GM12878 (cell line): ENCODE results near the gene KREMEN2. TPM values are rescaled to one million over a fixed set of nuclear protein-coding genes. Genes with fewer than 3 reads are reported as not detected.

ENCODE experiments used
- ATAC-seq: fragments of 200-7000 bp; cut with Tn5 transposase; 3 replicates; pipeline ENCODE4 v1.9.1; 2020; ENCODE audit warnings: mild to moderate bottlenecking, moderate library complexity
- BruUV-seq: library from RNA; stranded (reverse); fragments of 400-500 nt; replicated peaks from 2 replicates; lab custom pipeline; 2021; lab: Mats Ljungman, UMichigan
- CTCF ChIA-PET: fragments of 300-600 bp; sonication (Branson Sonifier 250); formaldehyde crosslinking; extraction: SDS; loops from one replicate; lab custom pipeline; 2021; ENCODE audit warnings: inconsistent platforms; lab: Yijun Ruan, JAX
- POLR2A ChIA-PET: fragments of 350-600 bp; formaldehyde crosslinking; extraction: SDS; loops from one replicate; lab custom pipeline; 2021; ENCODE audit warnings: inconsistent platforms; lab: Charles Lee
- RAD21 ChIA-PET: fragments of 300-600 bp; sonication (Branson Sonifier 250); formaldehyde crosslinking; loops from one replicate; lab custom pipeline; 2023; ENCODE audit warnings: antibody characterized with exemption; ENCODE audit not compliant: unreplicated experiment; lab: Charles Lee
- SMC1A ChIA-PET: fragments of 300-600 bp; sonication (Branson Sonifier 250); formaldehyde crosslinking; loops from one replicate; lab custom pipeline; 2023; ENCODE audit not compliant: unreplicated experiment, uncharacterized antibody; lab: Charles Lee
- DNase-seq: peaks from one replicate; pipeline ENCODE4 v3.0.0-alpha.2; 2011; ENCODE audit warnings: low read depth, low spot score
- FAIRE-seq: peaks from 3 replicates; lab custom pipeline; 2011; peaks lifted over from hg19 to GRCh38; lab: Jason Lieb, UNC
- H2AFZ ChIP-seq: 2 replicates; pipeline ENCODE4 v1.6.0; 2011; ENCODE audit warnings: low read depth, low read length, control low read depth; ENCODE audit not compliant: control insufficient read depth
- H3K27ac ChIP-seq: 2 replicates; pipeline ENCODE4 v1.5.1; 2011; ENCODE audit warnings: control low read depth; ENCODE audit not compliant: control insufficient read depth, insufficient read depth
- H3K27me3 ChIP-seq, 2 experiments: replicated peaks in 1 of 2; 2 replicates each; pipeline versions ENCODE4 v1.6.0 to v1.6.1; 2011; ENCODE audit warnings: low read length in 1 of 2; ENCODE audit not compliant: control insufficient read depth in 2 of 2, insufficient read depth in 2 of 2
- H3K36me3 ChIP-seq, 2 experiments: 2 replicates each; pipeline ENCODE4 v1.5.1; 2011; ENCODE audit warnings: low read length in 1 of 2; ENCODE audit not compliant: control insufficient read depth in 2 of 2, insufficient read depth in 2 of 2
- H3K4me1 ChIP-seq: 2 replicates; pipeline ENCODE4 v1.6.1; 2011; ENCODE audit warnings: mild to moderate bottlenecking, low read length, moderate library complexity, mixed read lengths; ENCODE audit not compliant: control insufficient read depth, insufficient read depth
- H3K4me2 ChIP-seq: 2 replicates; pipeline ENCODE4 v1.6.0; 2011; ENCODE audit warnings: control low read depth; ENCODE audit not compliant: control insufficient read depth, insufficient read depth
- H3K4me3 ChIP-seq: fragments of 200-600 bp; sonication (generic); 2 replicates; pipeline ENCODE4 v1.5.1; 2016
- H3K79me2 ChIP-seq: 2 replicates; pipeline ENCODE4 v1.6.0; 2011; ENCODE audit warnings: low read length; ENCODE audit not compliant: control insufficient read depth, insufficient read depth
- H3K9ac ChIP-seq: 2 replicates; pipeline ENCODE4 v1.8.0; 2011; ENCODE audit warnings: low read length, control low read depth, mixed read lengths; ENCODE audit not compliant: control insufficient read depth, insufficient read depth
- H3K9me3 ChIP-seq: replicated peaks from 3 replicates; pipeline ENCODE4 v1.5.1; 2011; ENCODE audit warnings: mild to moderate bottlenecking, low read length; ENCODE audit not compliant: control insufficient read depth, insufficient read depth
- H4K20me1 ChIP-seq: 2 replicates; pipeline ENCODE4 v1.6.0; 2011; ENCODE audit not compliant: control insufficient read depth, insufficient read depth
- BACH1 ChIP-seq: fragments of 450-650 bp; IDR thresholded peaks from 2 replicates; pipeline ENCODE4 v1.6.1; 2017; ENCODE audit warnings: mild to moderate bottlenecking, borderline replicate concordance
- CBFB ChIP-seq: IDR thresholded peaks from 2 replicates; pipeline ENCODE4 v1.6.1; 2016; ENCODE audit warnings: antibody characterized with exemption, low read depth
- ESRRA ChIP-seq: IDR thresholded peaks from 2 replicates; pipeline ENCODE4 v1.6.1; 2012; ENCODE audit warnings: mild to moderate bottlenecking, low read length, improper control_type of control experiment
- GABPA ChIP-seq: IDR thresholded peaks from 2 replicates; pipeline ENCODE4 v1.6.1; 2014; ENCODE audit warnings: antibody characterized with exemption, low read depth, mild to moderate bottlenecking, inconsistent platforms
- HDGF ChIP-seq: fragments of 450-650 bp; IDR thresholded peaks from 2 replicates; pipeline ENCODE4 v1.6.1; 2016; ENCODE audit warnings: antibody characterized with exemption
- IRF5 ChIP-seq: fragments of 450-650 bp; IDR thresholded peaks from 2 replicates; pipeline ENCODE4 v1.6.1; 2017; ENCODE audit warnings: borderline replicate concordance
- NFIC ChIP-seq: IDR thresholded peaks from 2 replicates; pipeline ENCODE4 v1.6.1; 2012; ENCODE audit warnings: low read depth, mild to moderate bottlenecking, inconsistent platforms, low read length, moderate library complexity
- NR2C1 ChIP-seq: fragments of 450-650 bp; IDR thresholded peaks from 2 replicates; pipeline ENCODE4 v1.6.1; 2017; ENCODE audit warnings: antibody characterized with exemption, mild to moderate bottlenecking, moderate library complexity
- NR2C2 ChIP-seq: IDR thresholded peaks from 2 replicates; pipeline ENCODE4 v1.6.1; 2011; ENCODE audit warnings: borderline replicate concordance, low read depth; ENCODE audit not compliant: control insufficient read depth, insufficient read length
- PAX5 ChIP-seq: IDR thresholded peaks from 2 replicates; pipeline ENCODE4 v1.6.1; 2011; ENCODE audit warnings: low read depth, low read length, borderline replicate concordance
- RBBP5 ChIP-seq: fragments of 200-600 bp; sonication (generic); conservative IDR thresholded peaks from 2 replicates; pipeline ENCODE4 v1.6.1; 2016
- SIX5 ChIP-seq: IDR thresholded peaks from 2 replicates; pipeline ENCODE4 v1.6.1; 2011; ENCODE audit warnings: mild to moderate bottlenecking, low read depth, low read length, moderate library complexity; ENCODE audit not compliant: severe bottlenecking
- SUZ12 ChIP-seq: fragments of 200-600 bp; sonication (generic); IDR thresholded peaks from one replicate; pipeline ENCODE4 v1.6.1; 2018; ENCODE audit warnings: antibody characterized with exemption, mild to moderate bottlenecking; ENCODE audit not compliant: unreplicated experiment
- TCF7 ChIP-seq: IDR thresholded peaks from 2 replicates; pipeline ENCODE4 v1.6.1; 2014; ENCODE audit warnings: antibody characterized with exemption, borderline replicate concordance
- USF1 ChIP-seq: IDR thresholded peaks from 2 replicates; pipeline ENCODE4 v1.6.1; 2011; ENCODE audit warnings: borderline replicate concordance, low read depth, mild to moderate bottlenecking, moderate library complexity, mixed read lengths, low read length; ENCODE audit not compliant: insufficient read depth; ENCODE audit errors: extremely low read length
- ZNF592 ChIP-seq: fragments of 450-650 bp; IDR thresholded peaks from 2 replicates; pipeline ENCODE4 v1.6.1; 2017; ENCODE audit warnings: mild to moderate bottlenecking, moderate library complexity
- WGBS: methylation state at CpG from one replicate; pipeline ENCODE4 v1.1.6; 2016; ENCODE audit warnings: low lambda C conversion rate; ENCODE audit not compliant: insufficient replicate concordance, insufficient coverage; ENCODE audit errors: missing lambda C conversion rate; 5-methylcytosine and 5-hydroxymethylcytosine counted together
- in situ Hi-C: fragments of 300-500 bp; cut with MboI; formaldehyde crosslinking; loops from 9 replicates; pipeline ENCODE4 v1.14.3; 2018; ENCODE audit warnings: mixed read lengths
- intact Hi-C: fragments of 100-400 bp; cut with micrococcal nuclease; formaldehyde crosslinking; loops from one replicate; pipeline ENCODE4 v1.14.2; 2022; ENCODE audit not compliant: unreplicated experiment
- polyA plus RNA-seq, 11 experiments: library from polyadenylated mRNA; depleted of rRNA in 4 of 11; unstranded in 6 of 11; stranded (reverse) in 5 of 11; fragments of >200 nt; fragmentation: Nextera tagmentation in 4 of 11; fragmentation: Illumina TruSeq in 1 of 11; extraction: Ambion mirVana in 4 of 11; extraction: Trizol in 1 of 11; gene quantifications; 1 replicate in 1 of 11; 2 replicates in 10 of 11; pipeline versions ENCODE4 v1.2.1 to v1.2.3, GENCODE V29; 2011 to 2016; ENCODE audit warnings: inconsistent platforms in 2 of 11, missing spikeins in 2 of 11, low read depth in 1 of 11
- total RNA-seq, 4 experiments: library from RNA; depleted of rRNA in 3 of 4; stranded (reverse); fragments of >200 nt in 3 of 4; fragmentation: Illumina TruSeq in 1 of 4; extraction: Trizol in 1 of 4; gene quantifications; 2 replicates each; pipeline versions ENCODE4 v1.2.1 to v1.2.3, GENCODE V29; 2013 to 2021

The KREMEN2 gene
- total and polyA plus RNA-seq, 10 of the 15 experiments (the other 5 are each of a cell fraction or from before 2014, with no cell fraction given): 0.06 to 3.7 (median 0.83) TPM; not detected in 2

GRCh38 chr16:2976201-2976600, 12.1 kb downstream of the KREMEN2 start (continued):
- TF ChIP-seq ZNF592: no peak
- no peak for TF ChIP-seq NR2C1
- TF ChIP-seq SIX5: no peak

GRCh38 chr16:2976673-2977072, 12.6 kb downstream of the KREMEN2 start:
- Histone ChIP-seq H3K4me3 (no peak overlapping the region), H3K27me3 (no peaks in the 10 kb centered on the region), H3K9ac (no peak overlapping the region), H3K79me2 (peaks cover 11% of the 10 kb centered on the region), H3K9me3 (no peaks in the 10 kb centered on the region), H3K4me2 (no peak overlapping the region), H4K20me1 (no peaks in the 10 kb centered on the region), H3K27ac (no peak overlapping the region), H3K36me3 (peaks cover 4 to 18% of the 10 kb centered on the region in 2 experiments; a peak in 3 of 4 replicates), H3K4me1 (peaks cover 7% of the 10 kb centered on the region), H2AFZ (no peak overlapping the region)
- in situ Hi-C loops (no loop called here), intact Hi-C loops (no loop called here)
- ATAC-seq (no peak), DNase-seq (no peak), FAIRE-seq (no peak)
- ChIA-PET CTCF (interaction anchor here (1.8 kb wide), 1 partner anchor 50 kb away, joined by 7 read pairs; no protein-coding TSS in a partner anchor), RAD21 (no interaction called here), SMC1A (interaction anchor here (1.8 kb wide), 1 partner anchor 14 kb away, joined by 3 read pairs; no protein-coding TSS in a partner anchor), POLR2A (interaction anchor here (1.3 kb wide), 1 partner anchor 11 kb away, joined by 3 read pairs; no protein-coding TSS in a partner anchor)
- BruUV-seq: no TSS peak
- TF ChIP-seq HDGF: no peak
- TF ChIP-seq SUZ12: no peak
- TF ChIP-seq TCF7: no peak
- TF ChIP-seq USF1: no peak
- no peak for TF ChIP-seq IRF5
- TF ChIP-seq CBFB: no peak
- no peak for TF ChIP-seq PAX5
- no peak for TF ChIP-seq GABPA
- TF ChIP-seq NR2C2: no peak
- TF ChIP-seq BACH1: no peak
- TF ChIP-seq RBBP5: no peak
- TF ChIP-seq ESRRA: no peak
- no peak for TF ChIP-seq NFIC
- 94% methylated on average over 15 of the region's 15 CpGs for WGBS
